Subcutaneous adipose tissue (tissue), 4 donors: Measurements from ENCODE around the gene DNM3. TPM values are rescaled to one million over a fixed set of nuclear protein-coding genes. Genes with fewer than 3 reads are reported as not detected.

Experiments
- CTCF ChIP-seq: fragments of 450-650 bp; IDR thresholded peaks from one replicate; pipeline ENCODE4 v1.5.1; 2016; ENCODE audit warnings: low read depth, mild to moderate bottlenecking, control low read depth, antibody characterized with exemption, moderate library complexity
- total RNA-seq, 4 donors: library from RNA; depleted of rRNA; stranded (reverse); fragments of >200 nt; gene quantifications; one replicate each; pipeline ENCODE4 v1.1.0, GENCODE V29; 2016

Gene DNM3
- total RNA-seq, 4 donors from 2014 or later, result 4.1 to 8.8 (median 7.6) TPM

GRCh38 chr1:172269644-172270043 is 428.3 kb downstream of the DNM3 start:
- TF ChIP-seq CTCF, result no peak

- no peak for TF ChIP-seq CTCF
Observed at GRCh38 chr1:172270605-172271004, 429.3 kb downstream of the DNM3 start.

GRCh38 chr1:172272087-172272486 is 430.8 kb downstream of the DNM3 start:
- TF ChIP-seq CTCF, result no peak

- no peak for TF ChIP-seq CTCF
Observed at GRCh38 chr1:172273647-172274396, 432.5 kb downstream of the DNM3 start.

- no peak for TF ChIP-seq CTCF
Observed at GRCh38 chr1:172275478-172275877, 434.2 kb downstream of the DNM3 start.

GRCh38 chr1:172276120-172276818 is 435.0 kb downstream of the DNM3 start:
- no peak for TF ChIP-seq CTCF

- no peak for TF ChIP-seq CTCF
Observed at GRCh38 chr1:172277275-172277674, 436.0 kb downstream of the DNM3 start.
